Suprapubic skin (tissue), 4 donors: Measurements from ENCODE around the gene MAP2K1.

Source experiments
- EP300 ChIP-seq: sonication (generic); formaldehyde crosslinking; IDR thresholded peaks from one replicate; pipeline ENCODE4 v1.6.1; 2017; ENCODE audit warnings: antibody characterized with exemption
- POLR2A ChIP-seq, 2 donors: fragments of 450-650 bp; IDR thresholded peaks; one replicate each; pipeline ENCODE4 v1.6.1; 2017; ENCODE audit warnings: antibody characterized with exemption in 2 of 2, mild to moderate bottlenecking in 2 of 2, moderate library complexity in 2 of 2
- POLR2AphosphoS5 ChIP-seq, 3 donors: sonication (generic); formaldehyde crosslinking; IDR thresholded peaks; one replicate each; pipeline ENCODE4 v1.6.1; 2017; ENCODE audit warnings: antibody characterized with exemption in 3 of 3
- TF ChIP-seq, protein P1 (sequence below), 2 donors: fragments of 200-600 bp in 1 of 2; fragments of 450-650 bp in 1 of 2; sonication (generic) in 1 of 2; IDR thresholded peaks; one replicate each; pipeline ENCODE4 v1.5.1; 2016 to 2019; ENCODE audit warnings: antibody characterized with exemption in 2 of 2, mild to moderate bottlenecking in 1 of 2, moderate library complexity in 1 of 2

DNA sequence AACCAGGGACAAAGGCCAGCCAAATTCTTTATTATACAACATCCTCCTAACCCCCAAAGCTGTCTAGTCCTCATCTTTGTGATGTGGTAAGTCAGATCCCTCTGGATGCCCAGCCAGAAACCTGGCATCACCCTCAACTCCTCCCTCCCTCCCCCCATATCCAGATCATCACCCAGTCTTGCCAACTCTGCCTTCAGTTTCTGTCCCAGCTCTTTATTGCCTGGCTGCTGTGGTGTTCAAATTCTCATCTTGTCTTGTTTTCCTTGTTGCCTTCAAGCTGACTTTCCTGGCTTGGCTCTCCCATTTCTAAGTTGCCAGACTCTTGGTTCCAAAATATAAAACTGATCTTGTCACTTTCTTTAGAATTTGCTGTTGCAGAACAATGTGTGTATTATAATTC, 28.6 kb downstream of the MAP2K1 start:
- TF ChIP-seq, protein P1, sequence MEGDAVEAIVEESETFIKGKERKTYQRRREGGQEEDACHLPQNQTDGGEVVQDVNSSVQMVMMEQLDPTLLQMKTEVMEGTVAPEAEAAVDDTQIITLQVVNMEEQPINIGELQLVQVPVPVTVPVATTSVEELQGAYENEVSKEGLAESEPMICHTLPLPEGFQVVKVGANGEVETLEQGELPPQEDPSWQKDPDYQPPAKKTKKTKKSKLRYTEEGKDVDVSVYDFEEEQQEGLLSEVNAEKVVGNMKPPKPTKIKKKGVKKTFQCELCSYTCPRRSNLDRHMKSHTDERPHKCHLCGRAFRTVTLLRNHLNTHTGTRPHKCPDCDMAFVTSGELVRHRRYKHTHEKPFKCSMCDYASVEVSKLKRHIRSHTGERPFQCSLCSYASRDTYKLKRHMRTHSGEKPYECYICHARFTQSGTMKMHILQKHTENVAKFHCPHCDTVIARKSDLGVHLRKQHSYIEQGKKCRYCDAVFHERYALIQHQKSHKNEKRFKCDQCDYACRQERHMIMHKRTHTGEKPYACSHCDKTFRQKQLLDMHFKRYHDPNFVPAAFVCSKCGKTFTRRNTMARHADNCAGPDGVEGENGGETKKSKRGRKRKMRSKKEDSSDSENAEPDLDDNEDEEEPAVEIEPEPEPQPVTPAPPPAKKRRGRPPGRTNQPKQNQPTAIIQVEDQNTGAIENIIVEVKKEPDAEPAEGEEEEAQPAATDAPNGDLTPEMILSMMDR (IDR thresholded peaks at IDR 0.05) = no peak
- TF ChIP-seq POLR2AphosphoS5 (IDR thresholded peaks at IDR 0.05) = no peak
- TF ChIP-seq POLR2A (IDR thresholded peaks at IDR 0.05) = no peak
- no peak for TF ChIP-seq EP300
